ENCODE data around the gene PTPN1.
A peak's percentile ranks its signal among the peaks of the same experiment; 100 is the strongest.

The PTPN1 gene

GRCh38 chr20:50580016-50580747 is 70.0 kb downstream of the PTPN1 start:
- peak; percentile 53 for DNase-seq

- no peak for DNase-seq
Observed at GRCh38 chr20:50580842-50581544, 70.8 kb downstream of the PTPN1 start.

- no peak for DNase-seq
Observed at GRCh38 chr20:50582092-50582491, 71.9 kb downstream of the PTPN1 start.

GRCh38 chr20:50582591-50583234 is 72.5 kb downstream of the PTPN1 start:
- DNase-seq: no peak

GRCh38 chr20:50583442-50584150 is 73.4 kb downstream of the PTPN1 start:
- no peak for DNase-seq

GRCh38 chr20:50584687-50585086 is 74.5 kb downstream of the PTPN1 start:
- DNase-seq: no peak

- no peak for DNase-seq
Observed at GRCh38 chr20:50585214-50585613, 75.0 kb downstream of the PTPN1 start.

GRCh38 chr20:50585678-50586077 is 75.5 kb downstream of the PTPN1 start:
- DNase-seq: no peak

GRCh38 chr20:50586531-50587232 is 76.5 kb downstream of the PTPN1 start:
- no peak for DNase-seq

GRCh38 chr20:50587291-50587961 is 77.2 kb downstream of the PTPN1 start:
- DNase-seq: no peak

GRCh38 chr20:50588034-50588736 is 78.0 kb downstream of the PTPN1 start:
- DNase-seq: peak; percentile 68

GRCh38 chr20:50589548-50590347 is 79.6 kb downstream of the PTPN1 start:
- no peak for DNase-seq

GRCh38 chr20:50590348-50590664 is 80.1 kb downstream of the PTPN1 start:
- no peak for DNase-seq

- no peak for DNase-seq
Observed at GRCh38 chr20:50591233-50591852, 81.2 kb downstream of the PTPN1 start.

GRCh38 chr20:50592282-50593004 is 82.3 kb downstream of the PTPN1 start:
- DNase-seq: no peak

- no peak for DNase-seq
Observed at GRCh38 chr20:50593005-50593335, 82.8 kb downstream of the PTPN1 start.

- no peak for DNase-seq
Observed at GRCh38 chr20:50594231-50594590, 84.0 kb downstream of the PTPN1 start.

GRCh38 chr20:50594591-50595432 is 84.6 kb downstream of the PTPN1 start:
- DNase-seq: no peak

- no peak for DNase-seq
Observed at GRCh38 chr20:50595433-50595895, 85.3 kb downstream of the PTPN1 start.
